DOHH2 (cell line): Measurements from ENCODE around the gene CDC42BPA.

Source experiments
- H3F3A ChIP-seq: fragments of 200-600 bp; sonication (generic), shearing (Covaris generic); 2 replicates; pipeline ENCODE4 v1.6.0; 2016; ENCODE audit warnings: antibody characterized with exemption, mild to moderate bottlenecking; ENCODE audit not compliant: control insufficient read depth, insufficient read depth
- H3K27ac ChIP-seq: fragments of 200-600 bp; sonication (generic); 2 replicates; pipeline ENCODE4 v1.5.1; 2014; ENCODE audit warnings: low read depth, mild to moderate bottlenecking, low read length, moderate library complexity
- H3K27me3 ChIP-seq: fragments of 200-600 bp; sonication (generic); 2 replicates; pipeline ENCODE4 v1.6.1; 2014; ENCODE audit warnings: mild to moderate bottlenecking, low read length, mixed read lengths; ENCODE audit not compliant: control insufficient read depth
- H3K36me3 ChIP-seq: fragments of 200-600 bp; sonication (generic); 2 replicates; pipeline ENCODE4 v1.6.1; 2014; ENCODE audit warnings: mild to moderate bottlenecking, low read length, moderate library complexity, mixed read lengths; ENCODE audit not compliant: control insufficient read depth
- H3K4me1 ChIP-seq: fragments of 200-600 bp; sonication (generic); 2 replicates; pipeline ENCODE4 v1.6.1; 2014; ENCODE audit warnings: mild to moderate bottlenecking, low read length, mixed read lengths; ENCODE audit not compliant: control insufficient read depth
- H3K4me2 ChIP-seq: fragments of 200-600 bp; sonication (generic); 2 replicates; pipeline ENCODE4 v1.6.0; 2014; ENCODE audit warnings: mild to moderate bottlenecking, low read length, moderate library complexity
- H3K4me3 ChIP-seq: fragments of 200-600 bp; sonication (generic); 2 replicates; pipeline ENCODE4 v1.5.1; 2014; ENCODE audit warnings: mild to moderate bottlenecking, low read length, mixed read lengths
- H3K79me2 ChIP-seq: fragments of 200-600 bp; sonication (generic); 2 replicates; pipeline ENCODE4 v1.6.1; 2014; ENCODE audit warnings: mild to moderate bottlenecking, low read length, mixed read lengths; ENCODE audit not compliant: control insufficient read depth
- H3K9me2 ChIP-seq: fragments of 200-600 bp; sonication (generic); replicated peaks from 2 replicates; pipeline ENCODE4 v1.6.1; 2014; ENCODE audit warnings: mild to moderate bottlenecking, low read length, mixed read lengths; ENCODE audit not compliant: control insufficient read depth
- H3K9me3 ChIP-seq: fragments of 200-600 bp; sonication (generic); 2 replicates; pipeline ENCODE4 v1.6.1; 2014; ENCODE audit warnings: antibody characterized with exemption, low read length, mixed read lengths; ENCODE audit not compliant: control insufficient read depth, insufficient read depth
- H4K20me1 ChIP-seq: fragments of 200-600 bp; sonication (generic); 2 replicates; pipeline ENCODE4 v1.6.0; 2014; ENCODE audit warnings: low read depth, mild to moderate bottlenecking, antibody characterized with exemption, low read length, moderate library complexity; ENCODE audit not compliant: control insufficient read depth, insufficient read depth
- EZH2phosphoT487 ChIP-seq: fragments of 200-600 bp; sonication (generic); IDR thresholded peaks from 2 replicates; pipeline ENCODE4 v1.6.1; 2017; ENCODE audit warnings: borderline replicate concordance, mild to moderate bottlenecking, antibody characterized with exemption, low read length, moderate library complexity, mixed read lengths
- TF ChIP-seq, protein P1 (sequence below): fragments of 200-600 bp; sonication (generic); IDR thresholded peaks from one replicate; pipeline ENCODE4 v1.5.1; 2014; ENCODE audit warnings: antibody characterized with exemption, mild to moderate bottlenecking, low read depth, low read length; ENCODE audit not compliant: poor library complexity, severe bottlenecking

CDC42BPA gene

DNA sequence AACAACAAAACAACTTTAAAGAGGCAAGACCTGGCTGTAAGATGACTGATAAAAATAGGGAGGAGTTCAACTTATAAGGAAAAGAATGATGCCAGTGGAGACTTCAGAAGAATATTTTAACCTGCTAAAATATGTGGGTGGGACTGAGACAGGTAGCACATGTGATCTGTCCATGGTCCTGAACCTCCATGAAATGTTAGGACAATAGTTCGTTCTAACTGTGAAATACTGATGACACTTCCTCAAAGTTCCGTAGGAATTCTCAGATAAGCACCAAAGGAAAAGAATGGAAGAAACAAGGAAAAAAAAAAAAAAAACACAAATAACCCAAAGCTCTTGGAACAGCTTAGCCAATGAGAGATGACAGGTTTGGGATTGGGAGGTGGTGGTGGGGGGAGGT is 44.7 kb downstream of the CDC42BPA start:
- Histone ChIP-seq H3K79me2 (no peaks in the 10 kb centered on the region), H3K4me2 (no peak overlapping the region), H3K36me3 (no peaks in the 10 kb centered on the region), H3K4me3 (no peak overlapping the region), H3K27ac (no peak overlapping the region), H3F3A (no peaks in the 10 kb centered on the region), H3K27me3 (peaks cover 3% of the 10 kb centered on the region; the same call in 1 of the 2 replicates), H3K9me3 (no peaks in the 10 kb centered on the region), H4K20me1 (no peaks in the 10 kb centered on the region), H3K9me2 (no peaks in the 10 kb centered on the region), H3K4me1 (no peaks in the 10 kb centered on the region)
- TF ChIP-seq, protein P1, sequence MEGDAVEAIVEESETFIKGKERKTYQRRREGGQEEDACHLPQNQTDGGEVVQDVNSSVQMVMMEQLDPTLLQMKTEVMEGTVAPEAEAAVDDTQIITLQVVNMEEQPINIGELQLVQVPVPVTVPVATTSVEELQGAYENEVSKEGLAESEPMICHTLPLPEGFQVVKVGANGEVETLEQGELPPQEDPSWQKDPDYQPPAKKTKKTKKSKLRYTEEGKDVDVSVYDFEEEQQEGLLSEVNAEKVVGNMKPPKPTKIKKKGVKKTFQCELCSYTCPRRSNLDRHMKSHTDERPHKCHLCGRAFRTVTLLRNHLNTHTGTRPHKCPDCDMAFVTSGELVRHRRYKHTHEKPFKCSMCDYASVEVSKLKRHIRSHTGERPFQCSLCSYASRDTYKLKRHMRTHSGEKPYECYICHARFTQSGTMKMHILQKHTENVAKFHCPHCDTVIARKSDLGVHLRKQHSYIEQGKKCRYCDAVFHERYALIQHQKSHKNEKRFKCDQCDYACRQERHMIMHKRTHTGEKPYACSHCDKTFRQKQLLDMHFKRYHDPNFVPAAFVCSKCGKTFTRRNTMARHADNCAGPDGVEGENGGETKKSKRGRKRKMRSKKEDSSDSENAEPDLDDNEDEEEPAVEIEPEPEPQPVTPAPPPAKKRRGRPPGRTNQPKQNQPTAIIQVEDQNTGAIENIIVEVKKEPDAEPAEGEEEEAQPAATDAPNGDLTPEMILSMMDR, result no peak
- TF ChIP-seq EZH2phosphoT487, result no peak

DNA sequence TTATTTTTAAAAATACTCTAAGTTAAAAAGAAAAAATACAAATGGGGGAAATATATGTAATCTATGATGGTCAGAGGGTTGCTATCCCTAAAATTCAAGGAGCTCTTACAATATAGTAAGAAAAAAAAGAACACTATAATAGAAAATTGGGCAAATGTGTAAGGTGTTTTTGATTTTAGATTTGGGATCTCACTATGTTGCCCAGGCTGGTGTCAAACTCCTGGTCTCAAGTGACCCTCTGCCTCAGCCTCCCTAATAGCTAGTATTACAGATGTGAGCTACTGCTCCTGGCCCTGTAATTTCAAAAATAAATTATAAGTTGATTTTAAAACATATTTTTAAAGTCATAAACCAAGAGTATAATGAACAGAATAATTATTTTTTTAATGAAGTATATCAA is 45.9 kb downstream of the CDC42BPA start:
- TF ChIP-seq, protein P1, result no peak
- TF ChIP-seq EZH2phosphoT487, result no peak
- Histone ChIP-seq H3K9me3 (no peaks in the 10 kb centered on the region), H3K4me1 (no peaks in the 10 kb centered on the region), H4K20me1 (no peaks in the 10 kb centered on the region), H3F3A (no peaks in the 10 kb centered on the region), H3K9me2 (no peaks in the 10 kb centered on the region), H3K4me2 (no peak overlapping the region), H3K36me3 (no peaks in the 10 kb centered on the region), H3K79me2 (no peaks in the 10 kb centered on the region), H3K27me3 (peaks cover 3% of the 10 kb centered on the region; the same call in 1 of the 2 replicates), H3K27ac (no peak overlapping the region), H3K4me3 (no peak overlapping the region)

DNA sequence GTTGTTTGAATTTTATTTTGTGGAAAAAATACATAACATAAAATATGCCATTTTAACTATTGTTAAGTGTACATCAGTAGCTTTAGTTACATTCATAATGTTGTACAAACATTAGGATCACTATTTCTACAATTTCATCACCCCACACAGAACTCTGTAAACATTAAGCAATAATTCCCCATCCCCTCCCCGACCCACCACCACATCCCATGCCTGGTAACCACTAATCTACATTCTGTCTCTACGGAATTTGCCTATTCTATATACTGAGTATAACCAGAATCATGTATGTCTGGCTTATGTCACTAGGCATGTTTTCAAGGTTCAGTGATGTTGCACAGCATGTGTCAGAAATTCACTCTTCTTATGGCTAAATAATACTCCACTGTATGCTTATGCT is 47.7 kb downstream of the CDC42BPA start:
- Histone ChIP-seq H3K27me3 (peaks cover 3% of the 10 kb centered on the region; the same call in 1 of the 2 replicates), H3K4me1 (no peaks in the 10 kb centered on the region), H3K9me3 (no peaks in the 10 kb centered on the region), H3K27ac (no peak overlapping the region), H3K79me2 (no peaks in the 10 kb centered on the region), H3K4me2 (no peak overlapping the region), H4K20me1 (no peaks in the 10 kb centered on the region), H3K9me2 (no peaks in the 10 kb centered on the region), H3K36me3 (no peaks in the 10 kb centered on the region), H3F3A (no peaks in the 10 kb centered on the region), H3K4me3 (no peak overlapping the region)
- TF ChIP-seq, protein P1, result no peak
- no peak for TF ChIP-seq EZH2phosphoT487

DNA sequence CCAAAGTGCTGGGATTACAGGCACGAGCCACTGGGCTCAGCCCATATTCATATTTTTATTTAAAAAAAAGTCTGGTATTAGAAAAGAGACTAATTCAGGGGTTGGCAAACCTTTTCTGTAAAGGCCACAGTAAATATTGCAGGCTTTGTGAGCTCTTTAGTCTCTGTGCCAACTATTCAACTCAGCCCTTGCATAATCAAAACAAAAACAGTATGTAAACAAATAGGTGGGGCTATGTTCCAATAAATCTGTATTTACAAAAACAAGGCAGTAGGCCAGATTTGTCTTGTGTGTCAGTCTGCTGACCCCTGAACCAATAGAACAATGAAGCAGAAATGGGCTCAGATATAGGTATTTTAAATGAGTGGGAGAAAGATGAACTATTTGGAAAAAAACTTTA is 49.3 kb downstream of the CDC42BPA start:
- Histone ChIP-seq H3K4me3 (no peak overlapping the region), H3K9me3 (no peaks in the 10 kb centered on the region), H3K36me3 (no peaks in the 10 kb centered on the region), H3K4me2 (no peak overlapping the region), H3F3A (no peaks in the 10 kb centered on the region), H4K20me1 (no peaks in the 10 kb centered on the region), H3K9me2 (no peaks in the 10 kb centered on the region), H3K27me3 (peaks cover 3% of the 10 kb centered on the region; the same call in 1 of the 2 replicates), H3K27ac (no peak overlapping the region), H3K4me1 (no peaks in the 10 kb centered on the region), H3K79me2 (no peaks in the 10 kb centered on the region)
- no peak for TF ChIP-seq EZH2phosphoT487
- TF ChIP-seq, protein P1, result no peak
